GM12892 (cell line): Measurements from ENCODE around the gene RGS1.

ENCODE experiments used
- POLR2A ChIP-seq: IDR thresholded peaks from 2 replicates; pipeline ENCODE4 v1.6.1; 2011; ENCODE audit warnings: low read depth, low read length, control low read depth
- POLR2AphosphoS5 ChIP-seq: IDR thresholded peaks from 2 replicates; pipeline ENCODE4 v1.6.1; 2011; ENCODE audit warnings: low read depth, low read length, control low read depth
- TAF1 ChIP-seq: IDR thresholded peaks from 2 replicates; pipeline ENCODE4 v1.6.1; 2011; ENCODE audit warnings: low read depth, mild to moderate bottlenecking, control low read depth, low read length, borderline replicate concordance

DNA sequence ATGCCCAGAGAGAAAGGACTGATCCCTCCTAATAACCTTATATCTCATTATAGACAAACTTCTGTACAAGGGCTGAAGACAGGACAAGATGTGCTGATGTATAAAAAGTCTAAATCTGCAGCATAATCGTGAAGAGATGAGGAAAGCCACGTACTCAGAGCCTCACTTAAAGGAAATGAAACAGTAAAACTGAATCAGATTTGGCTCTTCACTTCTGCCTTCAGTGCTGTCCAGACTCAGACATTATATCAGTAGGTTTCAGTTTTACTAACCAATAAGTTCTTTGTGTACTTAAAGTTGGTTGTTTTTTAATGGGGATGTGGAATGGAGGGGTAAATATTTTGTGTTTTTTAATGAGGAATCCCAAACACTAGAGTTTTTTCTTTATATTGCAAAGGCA is 45.3 kb upstream of the RGS1 start:
- TF ChIP-seq POLR2A (no peak), TAF1 (no peak), POLR2AphosphoS5 (0 out of 2 replicates have a peak, but pooled peaks have one; percentile 30)
